ENCODE data around the gene ELOVL6. TPM values are rescaled to one million over a fixed set of nuclear protein-coding genes. Genes with fewer than 3 reads are reported as not detected.

Gene ELOVL6
- total RNA-seq, 1 experiment from 2014 or later = 25.3 TPM

DNA sequence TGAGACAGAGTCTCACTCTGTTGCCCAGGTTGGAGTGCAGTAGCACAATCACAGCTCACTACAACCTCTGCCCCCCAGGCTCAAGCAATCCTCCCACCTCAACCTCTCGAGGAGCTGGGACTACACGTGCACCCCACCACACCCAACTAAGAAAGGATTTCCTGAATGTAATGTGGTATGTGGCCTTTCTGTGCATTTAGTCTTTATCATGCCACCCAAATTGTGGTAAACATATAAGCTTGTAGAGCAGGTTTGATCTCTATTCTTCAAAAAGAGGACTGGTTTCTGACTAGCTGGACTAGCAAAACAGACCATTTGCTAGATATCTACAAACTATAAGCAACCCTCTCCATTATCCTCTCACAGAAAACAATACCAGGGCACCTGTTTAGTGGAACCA lies 33.6 kb downstream of the ELOVL6 start:
- intact Hi-C loops (cut with micrococcal nuclease; ENCODE audit: unreplicated experiment) = loop anchor here (2.0 kb wide), 3 partner anchors 32 to 74 kb away; no protein-coding TSS in a partner anchor
- no TSS peak for BruUV-seq (replicated peaks)
- no peaks in the 10 kb centered on the region for H3K36me3 ChIP-seq (ENCODE audit: low read depth)
- peaks cover 63% of the 10 kb centered on the region for H3K4me1 ChIP-seq (replicated peaks; ENCODE audit: insufficient read depth)
- H4K20me1 ChIP-seq (ENCODE audit: insufficient read depth) = no peaks in the 10 kb centered on the region
- no peaks in the 10 kb centered on the region for H3K9me2 ChIP-seq (ENCODE audit: insufficient read depth)
- no peak overlapping the region for H2AFZ ChIP-seq
- H3K9me3 ChIP-seq (ENCODE audit: insufficient read depth, low read depth) = no peaks in the 10 kb centered on the region
- H3K79me2 ChIP-seq (ENCODE audit: low read depth) = peaks cover 2% of the 10 kb centered on the region; the same call in 1 of the 2 replicates
- POLR2A ChIA-PET (ENCODE audit: unreplicated experiment) = no interaction called here
- H3K4me2 ChIP-seq = peak overlapping the region; percentile 61
- H3K27me3 ChIP-seq (ENCODE audit: insufficient read depth, low read depth) = no peaks in the 10 kb centered on the region
- H3F3A ChIP-seq (ENCODE audit: insufficient read depth, low read depth) = peaks cover 39% of the 10 kb centered on the region
- H3K27ac ChIP-seq = peak overlapping the region; percentile 98
- DNase-seq = peak in 1 of 2 experiments; percentile 83
- CTCF ChIA-PET = no interaction called here
- TF ChIP-seq CTCF (conservative IDR thresholded peaks at IDR 0.05) (no peak), EZH2 (IDR thresholded peaks at IDR 0.05; ENCODE audit: low read depth) (no peak)
- no peak overlapping the region for H3K4me3 ChIP-seq

GRCh38 chr4:110164251-110164650 lies 34.2 kb downstream of the ELOVL6 start:
- ChIA-PET CTCF (no interaction called here), POLR2A (ENCODE audit: unreplicated experiment) (no interaction called here)
- Histone ChIP-seq H3K27me3 (ENCODE audit: insufficient read depth, low read depth) (no peaks in the 10 kb centered on the region), H2AFZ (no peak overlapping the region), H3K27ac (peak overlapping the region; percentile 98), H3K9me2 (ENCODE audit: insufficient read depth) (no peaks in the 10 kb centered on the region), H3F3A (ENCODE audit: insufficient read depth, low read depth) (peaks cover 39% of the 10 kb centered on the region), H4K20me1 (ENCODE audit: insufficient read depth) (no peaks in the 10 kb centered on the region), H3K36me3 (ENCODE audit: low read depth) (no peaks in the 10 kb centered on the region), H3K4me1 (replicated peaks; ENCODE audit: insufficient read depth) (peaks cover 69% of the 10 kb centered on the region), H3K9me3 (ENCODE audit: insufficient read depth, low read depth) (no peaks in the 10 kb centered on the region), H3K79me2 (ENCODE audit: low read depth) (peaks cover 2% of the 10 kb centered on the region; the same call in 1 of the 2 replicates), H3K4me3 (no peak overlapping the region), H3K4me2 (peak overlapping the region; percentile 61)
- BruUV-seq (replicated peaks) = no TSS peak
- TF ChIP-seq CTCF (conservative IDR thresholded peaks at IDR 0.05) = no peak
- TF ChIP-seq EZH2 (IDR thresholded peaks at IDR 0.05; ENCODE audit: low read depth) = no peak
- DNase-seq = peak in 1 of 2 experiments; percentile 71
- intact Hi-C loops (cut with micrococcal nuclease; ENCODE audit: unreplicated experiment) = loop anchor here (2.0 kb wide), 3 partner anchors 33 to 73 kb away; no protein-coding TSS in a partner anchor

DNA sequence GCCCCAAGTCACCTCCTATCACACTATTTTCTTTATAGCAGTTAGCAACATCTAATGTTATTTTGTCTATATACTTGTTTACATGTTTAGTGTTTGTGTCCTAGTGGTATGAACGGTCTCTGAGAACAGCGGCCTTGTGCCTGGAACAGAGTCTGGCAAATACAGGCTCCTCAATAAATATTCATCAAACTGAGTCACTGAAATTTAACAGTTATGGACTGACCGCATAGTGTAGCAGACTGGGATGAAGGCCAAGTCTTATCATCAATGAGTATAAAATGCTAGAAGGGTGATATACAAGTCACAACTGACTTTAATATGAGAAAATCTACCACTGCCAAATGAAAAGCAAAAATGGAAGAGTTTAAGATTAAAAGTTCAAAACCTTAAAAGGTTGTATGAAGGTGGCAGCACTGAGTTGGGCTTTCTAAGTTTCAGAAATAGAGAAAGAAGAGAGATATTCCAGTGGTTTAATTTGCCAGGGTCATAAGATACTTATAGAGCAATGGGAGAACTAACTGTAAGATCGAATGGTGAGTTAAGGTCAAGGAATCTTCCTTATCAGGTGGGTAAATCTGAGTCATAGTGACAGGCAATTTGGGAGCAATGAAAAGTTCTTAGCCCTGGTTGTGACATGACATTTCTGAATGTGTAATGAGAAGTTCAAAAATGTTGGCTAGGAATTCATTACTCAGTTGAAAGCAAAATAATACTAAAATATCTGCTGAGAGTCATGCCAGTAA lies 34.9 kb downstream of the ELOVL6 start:
- H3K4me2 ChIP-seq = peak overlapping the region; percentile 61

More for the DNA sequence above, 34.9 kb downstream of the ELOVL6 start:
- TSS peak; percentile 10 for BruUV-seq (replicated peaks)
- Histone ChIP-seq H3K79me2 (ENCODE audit: low read depth) (peaks cover 2% of the 10 kb centered on the region; the same call in 1 of the 2 replicates), H2AFZ (no peak overlapping the region), H3K27ac (peak overlapping the region; percentile 98), H4K20me1 (ENCODE audit: insufficient read depth) (no peaks in the 10 kb centered on the region), H3K9me3 (ENCODE audit: insufficient read depth, low read depth) (no peaks in the 10 kb centered on the region), H3K27me3 (ENCODE audit: insufficient read depth, low read depth) (no peaks in the 10 kb centered on the region), H3K9me2 (ENCODE audit: insufficient read depth) (no peaks in the 10 kb centered on the region), H3K4me1 (replicated peaks; ENCODE audit: insufficient read depth) (peaks cover 77% of the 10 kb centered on the region), H3F3A (ENCODE audit: insufficient read depth, low read depth) (peaks cover 39% of the 10 kb centered on the region), H3K4me3 (no peak overlapping the region), H3K36me3 (ENCODE audit: low read depth) (no peaks in the 10 kb centered on the region)
- TF ChIP-seq CTCF (conservative IDR thresholded peaks at IDR 0.05) (no peak; the same call in 1 of the 2 replicates), EZH2 (IDR thresholded peaks at IDR 0.05; ENCODE audit: low read depth) (no peak)
- ChIA-PET POLR2A (ENCODE audit: unreplicated experiment) (no interaction called here), CTCF (no interaction called here)
- intact Hi-C loops (cut with micrococcal nuclease; ENCODE audit: unreplicated experiment) = loop anchor here (2.0 kb wide), 3 partner anchors 33 to 73 kb away; no protein-coding TSS in a partner anchor
- DNase-seq = peak in 1 of 2 experiments; percentile 90
